HepG2 (cell line): ENCODE measurements around the gene RESP18. TPM values are rescaled to one million over a fixed set of nuclear protein-coding genes. Genes with fewer than 3 reads are reported as not detected.
A peak's percentile ranks its signal among the peaks of the same experiment; 100 is the strongest.

Experiments
- CEBPG ChIP-seq: IDR thresholded peaks from 2 replicates; pipeline ENCODE4 v1.6.1; 2016
- DNMT3B ChIP-seq: conservative IDR thresholded peaks from 2 replicates; pipeline ENCODE4 v1.6.1; 2016; ENCODE audit warnings: missing biosample characterization, control low read depth
- GRHL1 ChIP-seq: sonication (generic); formaldehyde crosslinking; conservative IDR thresholded peaks from 2 replicates; pipeline ENCODE4 v1.8.0; 2022; ENCODE audit warnings: missing genetic modification reagents
- HDAC1 ChIP-seq: sonication (generic); formaldehyde crosslinking; IDR thresholded peaks from 2 replicates; pipeline ENCODE4 v1.5.1; 2020; ENCODE audit warnings: mild to moderate bottlenecking, missing genetic modification reagents
- HOXA3 ChIP-seq: sonication (generic); formaldehyde crosslinking; IDR thresholded peaks from 2 replicates; pipeline ENCODE4 v1.5.0; 2020; ENCODE audit warnings: missing genetic modification reagents
- KDM4B ChIP-seq: sonication (generic); formaldehyde crosslinking; IDR thresholded peaks from 2 replicates; pipeline ENCODE4 v1.4.0; 2020; ENCODE audit warnings: missing genetic modification reagents
- MAFK ChIP-seq, 2 experiments: IDR thresholded peaks in 1 of 2; conservative IDR thresholded peaks in 1 of 2; 2 replicates each; pipeline ENCODE4 v1.6.1; 2011; ENCODE audit warnings: improper control_type of control experiment in 2 of 2, low read length in 2 of 2
- MZF1 ChIP-seq: sonication (generic); formaldehyde crosslinking; IDR thresholded peaks from 2 replicates; pipeline ENCODE4 v1.8.1; 2023; ENCODE audit warnings: mild to moderate bottlenecking, missing genetic modification reagents, borderline replicate concordance
- NFE2 ChIP-seq: sonication (generic); formaldehyde crosslinking; IDR thresholded peaks from 2 replicates; pipeline ENCODE4 v1.4.0; 2020; ENCODE audit warnings: missing genetic modification reagents
- NFIC ChIP-seq: IDR thresholded peaks from 2 replicates; pipeline ENCODE4 v1.6.1; 2012; ENCODE audit warnings: mild to moderate bottlenecking, low read length, inconsistent platforms
- RFXANK ChIP-seq: IDR thresholded peaks from 2 replicates; pipeline ENCODE4 v1.6.1; 2016
- TP53 ChIP-seq: sonication (generic); formaldehyde crosslinking; conservative IDR thresholded peaks from 2 replicates; pipeline ENCODE4 v1.4.0; 2020; ENCODE audit warnings: missing genetic modification reagents
- ZIK1 ChIP-seq: sonication (generic); formaldehyde crosslinking; IDR thresholded peaks from 2 replicates; pipeline ENCODE4 v1.5.0; 2020; ENCODE audit warnings: mild to moderate bottlenecking, low read depth, missing genetic modification reagents, borderline replicate concordance
- ZNF101 ChIP-seq: sonication (generic); formaldehyde crosslinking; IDR thresholded peaks from 2 replicates; pipeline ENCODE4 v1.4.0; 2020; ENCODE audit warnings: mild to moderate bottlenecking, low read depth, missing genetic modification reagents, borderline replicate concordance
- ZNF143 ChIP-seq: sonication (generic); formaldehyde crosslinking; IDR thresholded peaks from 2 replicates; pipeline ENCODE4 v1.4.0; 2020; ENCODE audit warnings: missing genetic modification reagents
- ZNF230 ChIP-seq: sonication (generic); formaldehyde crosslinking; IDR thresholded peaks from 2 replicates; pipeline ENCODE4 v1.4.0; 2020; ENCODE audit warnings: mild to moderate bottlenecking, missing genetic modification reagents
- ZNF280D ChIP-seq: sonication (generic); formaldehyde crosslinking; IDR thresholded peaks from 2 replicates; pipeline ENCODE4 v1.5.1; 2020; ENCODE audit warnings: mild to moderate bottlenecking, missing genetic modification reagents
- ZNF382 ChIP-seq: sonication (generic); formaldehyde crosslinking; IDR thresholded peaks from 2 replicates; pipeline ENCODE4 v1.5.0; 2020; ENCODE audit warnings: missing genetic modification reagents, mild to moderate bottlenecking, borderline replicate concordance
- ZNF431 ChIP-seq: sonication (generic); formaldehyde crosslinking; IDR thresholded peaks from 2 replicates; pipeline ENCODE4 v1.9.0; 2022; ENCODE audit warnings: missing genetic modification reagents, low read depth, mild to moderate bottlenecking, borderline replicate concordance
- ZNF510 ChIP-seq: sonication (generic); formaldehyde crosslinking; IDR thresholded peaks from 2 replicates; pipeline ENCODE4 v1.4.0; 2020; ENCODE audit warnings: low read depth, mild to moderate bottlenecking, missing genetic modification reagents
- ZNF7 ChIP-seq: IDR thresholded peaks from 2 replicates; pipeline ENCODE4 v1.6.1; 2016; ENCODE audit warnings: missing biosample characterization, missing genetic modification reagents
- ZNF776 ChIP-seq: sonication (generic); formaldehyde crosslinking; IDR thresholded peaks from 2 replicates; pipeline ENCODE4 v1.4.0; 2020; ENCODE audit warnings: mild to moderate bottlenecking, missing genetic modification reagents
- polyA plus RNA-seq, 8 experiments: library from polyadenylated mRNA; depleted of rRNA in 3 of 8; stranded (reverse) in 7 of 8; unstranded in 1 of 8; fragments of >200 nt; fragmentation: Illumina TruSeq in 4 of 8; extraction: Trizol in 4 of 8; gene quantifications; 2 replicates each; pipeline versions ENCODE4 v1.2.1 to v1.2.3, GENCODE V29; 2011 to 2016; ENCODE audit warnings: low read depth in 4 of 8, missing spikeins in 1 of 8, mixed read lengths in 1 of 8; ENCODE audit not compliant: insufficient read depth in 1 of 8
- total RNA-seq, 5 experiments: library from RNA; depleted of rRNA; stranded (reverse); fragments of >200 nt; fragmentation: Illumina TruSeq; extraction: Trizol; gene quantifications; 2 replicates each; pipeline ENCODE4 v1.2.3, GENCODE V29; 2016; ENCODE audit warnings: low read depth in 1 of 5
- TF ChIP-seq, protein P1 (sequence below), 2 experiments: IDR thresholded peaks; 2 replicates each; pipeline ENCODE4 v1.6.1; 2011 to 2012; ENCODE audit warnings: low read length in 2 of 2, borderline replicate concordance in 1 of 2, low read depth in 1 of 2, mild to moderate bottlenecking in 1 of 2, moderate library complexity in 1 of 2

RESP18 gene
- total and polyA plus RNA-seq, 2 of the 13 experiments (the other 11 are each of a cell fraction or from before 2014, with no cell fraction given), result not detected

- no peak for TF ChIP-seq MAFK (conservative IDR thresholded peaks at IDR 0.05 in 1 of 2, IDR thresholded peaks at IDR 0.05 in 1 of 2; ENCODE audit: low read length in 2 of 2)
- TF ChIP-seq CEBPG (CRISPR knock-in tag), result 0 out of 2 replicates have a peak, but pooled peaks have one; percentile 2
- TF ChIP-seq ZNF143 (CRISPR knock-in tag), result no peak
- TF ChIP-seq ZNF101 (CRISPR knock-in tag), result no peak
- TF ChIP-seq, protein P1, sequence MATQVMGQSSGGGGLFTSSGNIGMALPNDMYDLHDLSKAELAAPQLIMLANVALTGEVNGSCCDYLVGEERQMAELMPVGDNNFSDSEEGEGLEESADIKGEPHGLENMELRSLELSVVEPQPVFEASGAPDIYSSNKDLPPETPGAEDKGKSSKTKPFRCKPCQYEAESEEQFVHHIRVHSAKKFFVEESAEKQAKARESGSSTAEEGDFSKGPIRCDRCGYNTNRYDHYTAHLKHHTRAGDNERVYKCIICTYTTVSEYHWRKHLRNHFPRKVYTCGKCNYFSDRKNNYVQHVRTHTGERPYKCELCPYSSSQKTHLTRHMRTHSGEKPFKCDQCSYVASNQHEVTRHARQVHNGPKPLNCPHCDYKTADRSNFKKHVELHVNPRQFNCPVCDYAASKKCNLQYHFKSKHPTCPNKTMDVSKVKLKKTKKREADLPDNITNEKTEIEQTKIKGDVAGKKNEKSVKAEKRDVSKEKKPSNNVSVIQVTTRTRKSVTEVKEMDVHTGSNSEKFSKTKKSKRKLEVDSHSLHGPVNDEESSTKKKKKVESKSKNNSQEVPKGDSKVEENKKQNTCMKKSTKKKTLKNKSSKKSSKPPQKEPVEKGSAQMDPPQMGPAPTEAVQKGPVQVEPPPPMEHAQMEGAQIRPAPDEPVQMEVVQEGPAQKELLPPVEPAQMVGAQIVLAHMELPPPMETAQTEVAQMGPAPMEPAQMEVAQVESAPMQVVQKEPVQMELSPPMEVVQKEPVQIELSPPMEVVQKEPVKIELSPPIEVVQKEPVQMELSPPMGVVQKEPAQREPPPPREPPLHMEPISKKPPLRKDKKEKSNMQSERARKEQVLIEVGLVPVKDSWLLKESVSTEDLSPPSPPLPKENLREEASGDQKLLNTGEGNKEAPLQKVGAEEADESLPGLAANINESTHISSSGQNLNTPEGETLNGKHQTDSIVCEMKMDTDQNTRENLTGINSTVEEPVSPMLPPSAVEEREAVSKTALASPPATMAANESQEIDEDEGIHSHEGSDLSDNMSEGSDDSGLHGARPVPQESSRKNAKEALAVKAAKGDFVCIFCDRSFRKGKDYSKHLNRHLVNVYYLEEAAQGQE (IDR thresholded peaks at IDR 0.05; ENCODE audit: borderline replicate concordance in 1 of 2, low read depth in 1 of 2, low read length in 2 of 2), result no peak
- TF ChIP-seq KDM4B (CRISPR knock-in tag), result no peak
- TF ChIP-seq DNMT3B (CRISPR knock-in tag), result no peak
- TF ChIP-seq HDAC1 (CRISPR knock-in tag), result peak; percentile 49; the same call in 1 of the 2 replicates
- TF ChIP-seq NFIC, result no peak
- TF ChIP-seq ZNF431 (CRISPR knock-in tag), result 0 out of 2 replicates have a peak, but pooled peaks have one; percentile 18
- TF ChIP-seq ZNF776 (CRISPR knock-in tag), result no peak
- no peak for TF ChIP-seq RFXANK (CRISPR knock-in tag)
- no peak for TF ChIP-seq ZNF7
- TF ChIP-seq TP53 (CRISPR knock-in tag), result no peak
- TF ChIP-seq HOXA3, result peak; percentile 27; the same call in 1 of the 2 replicates
- TF ChIP-seq GRHL1 (CRISPR knock-in tag), result no peak
- no peak for TF ChIP-seq ZNF382 (CRISPR knock-in tag)
- TF ChIP-seq MZF1 (CRISPR knock-in tag), result no peak
- TF ChIP-seq ZNF510 (CRISPR knock-in tag), result 0 out of 2 replicates have a peak, but pooled peaks have one; percentile 43
- TF ChIP-seq ZNF280D, result peak; percentile 77
- 0 out of 2 replicates have a peak, but pooled peaks have one; percentile 24 for TF ChIP-seq ZIK1 (CRISPR knock-in tag)
- peak; percentile 70; the same call in 1 of the 2 replicates for TF ChIP-seq ZNF230 (CRISPR knock-in tag)
- no peak for TF ChIP-seq NFE2 (CRISPR knock-in tag)
These were observed 33.7 kb downstream of the RESP18 start (continued) for GRCh38 chr2:219298759-219299371.
